Psoas muscle (tissue), 8 donors: ENCODE data around the gene LRIG2. TPM values are rescaled to one million over a fixed set of nuclear protein-coding genes. Genes with fewer than 3 reads are reported as not detected.
A peak's percentile ranks its signal among the peaks of the same experiment; 100 is the strongest.

Source experiments
- ATAC-seq, 4 donors: fragments of 200-7000 bp; cut with Tn5 transposase; one replicate each; pipeline ENCODE4 v1.9.1; 2020; ENCODE audit warnings: moderate library complexity in 3 of 4, mild to moderate bottlenecking in 2 of 4
- DNase-seq, 2 donors: peaks; one replicate each; pipeline ENCODE4 v3.0.0-alpha.2; 2020
- H3K27ac ChIP-seq: fragments of 200-600 bp; one replicate; pipeline ENCODE4 v1.8.0; 2022
- H3K27me3 ChIP-seq, 3 donors: fragments of 200-600 bp in 1 of 3; one replicate each; pipeline versions ENCODE4 v1.6.1 to v1.8.0; 2013 to 2022; ENCODE audit warnings: low read length in 2 of 3, mild to moderate bottlenecking in 2 of 3, moderate library complexity in 1 of 3; ENCODE audit not compliant: insufficient read depth in 3 of 3
- H3K36me3 ChIP-seq, 2 donors: fragments of 200-600 bp in 1 of 2; one replicate each; pipeline versions ENCODE4 v1.6.1 to v1.8.0; 2013 to 2022; ENCODE audit warnings: low read depth in 1 of 2, mild to moderate bottlenecking in 1 of 2, moderate library complexity in 1 of 2; ENCODE audit not compliant: insufficient read depth in 1 of 2
- H3K4me1 ChIP-seq: fragments of 200-600 bp; one replicate; pipeline ENCODE4 v1.8.0; 2022
- H3K4me3 ChIP-seq: fragments of 200-600 bp; one replicate; pipeline ENCODE4 v1.8.0; 2022; ENCODE audit warnings: mild to moderate bottlenecking
- H3K9me3 ChIP-seq: fragments of 200-600 bp; one replicate; pipeline ENCODE4 v1.8.0; 2022
- CTCF ChIP-seq: fragments of 200-600 bp; IDR thresholded peaks from one replicate; pipeline ENCODE4 v1.8.0; 2022; ENCODE audit warnings: antibody characterized with exemption
- whole genome bisulfite sequencing, 3 donors: extraction: QIAGEN DNeasy Blood & Tissue Kit; methylation state at CpG; one replicate each; pipeline versions ENCODE4 v1.1.6 to v1.1.7; 2013; 5-methylcytosine and 5-hydroxymethylcytosine counted together
- intact Hi-C, 2 donors: fragments of 100-400 bp; cut with DNase I; formaldehyde crosslinking; loops; one replicate each; pipeline versions ENCODE4 v1.11.0 to v1.14.2; 2022
- polyA plus RNA-seq, 3 donors: library from polyadenylated mRNA; stranded (reverse); fragments of 200-250 nt; gene quantifications; one replicate each; pipeline ENCODE4 v1.2.3, GENCODE V29; 2013
- total RNA-seq, 4 donors: library from RNA; stranded (reverse); fragmentation: NEBNext Ultra II Directional in 2 of 4; extraction: Animal tissue kit (Norgen Biotek cat#: 25700) in 2 of 4; gene quantifications; one replicate each; pipeline versions ENCODE4 v1.2.1 to v1.2.4, GENCODE V29; 2021 to 2023
- donor health status: healthy with polysubstance abuse.
- donor health status: DM: no; HTN: no; CAD: no; lungs with moderate emphysema.
- donor health status: Bipolar disorder and iron deficiency.
- donor health status: healthy.
- donor health status: DM: yes; HTN: yes; CAD: no.
- donor health status: DM: no; HTN: no; CAD: no.
- donor health status: DM: no; HTN: no; CAD: no.
- donor health status: DM: yes; HTN: yes; CAD: no.

LRIG2 gene
- total and polyA plus RNA-seq, 7 donors: 2.2 to 6.0 (median 3.4) TPM

DNA sequence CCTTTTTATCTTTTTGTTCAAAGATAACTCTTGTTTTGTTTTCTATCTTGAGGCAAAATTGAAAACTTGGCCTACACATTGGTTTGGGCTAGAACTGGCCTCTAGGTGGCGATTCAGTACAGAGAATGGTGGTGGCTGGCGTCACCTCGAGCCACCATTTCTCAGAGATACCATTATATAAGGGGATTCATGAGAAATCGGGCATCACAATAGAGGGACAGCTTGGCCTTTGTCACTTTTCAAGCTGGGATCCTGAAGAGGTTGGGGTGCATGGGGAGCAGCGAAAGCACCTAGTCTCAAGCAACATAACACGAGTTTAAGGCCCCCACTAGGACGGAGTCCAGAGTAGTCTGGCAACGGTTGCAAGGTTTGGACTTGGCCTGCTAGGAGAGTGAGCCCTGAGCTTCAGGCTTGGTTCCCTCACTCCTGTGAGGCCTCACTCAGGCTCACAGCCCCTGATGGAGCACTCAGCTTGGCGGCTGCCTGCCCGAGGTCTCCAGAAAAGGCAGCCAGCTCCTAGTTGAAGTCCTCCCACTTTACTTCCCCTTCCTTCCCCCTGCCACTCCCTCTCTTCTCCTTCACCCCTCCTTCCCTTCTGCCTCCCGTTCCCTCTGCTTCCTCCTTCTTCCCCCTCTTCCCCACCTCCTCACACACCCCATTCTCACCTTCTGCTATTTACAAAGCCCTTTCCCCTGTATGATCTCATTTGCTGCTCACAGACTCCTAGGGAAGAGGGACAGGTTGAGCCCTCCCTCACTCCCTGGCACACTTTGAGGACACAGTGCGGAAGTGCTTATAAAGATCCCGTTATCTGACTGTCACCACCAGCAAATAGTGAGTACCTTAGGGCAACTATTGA lies 67.8 kb downstream of the LRIG2 start:
- Histone ChIP-seq H3K27me3 (no peaks in the 10 kb centered on the region), H3K36me3 (no peaks in the 10 kb centered on the region), H3K4me3 (peak overlapping the region; percentile 33), H3K27ac (no peak overlapping the region), H3K4me1 (no peaks in the 10 kb centered on the region), H3K9me3 (no peaks in the 10 kb centered on the region)
- peak; percentile 40 to 55 for DNase-seq
- peak; percentile 80 to 95 (median 88) for ATAC-seq
- TF ChIP-seq CTCF: peak; percentile 82
- 30 to 46% (median 34%) methylated on average over 13 of the region's 13 CpGs for WGBS, 3 donors
- intact Hi-C loops: loop anchor here (1.0 to 10.0 kb wide), 4 partner anchors 311 to 537 kb away; no protein-coding TSS in a partner anchor

DNA sequence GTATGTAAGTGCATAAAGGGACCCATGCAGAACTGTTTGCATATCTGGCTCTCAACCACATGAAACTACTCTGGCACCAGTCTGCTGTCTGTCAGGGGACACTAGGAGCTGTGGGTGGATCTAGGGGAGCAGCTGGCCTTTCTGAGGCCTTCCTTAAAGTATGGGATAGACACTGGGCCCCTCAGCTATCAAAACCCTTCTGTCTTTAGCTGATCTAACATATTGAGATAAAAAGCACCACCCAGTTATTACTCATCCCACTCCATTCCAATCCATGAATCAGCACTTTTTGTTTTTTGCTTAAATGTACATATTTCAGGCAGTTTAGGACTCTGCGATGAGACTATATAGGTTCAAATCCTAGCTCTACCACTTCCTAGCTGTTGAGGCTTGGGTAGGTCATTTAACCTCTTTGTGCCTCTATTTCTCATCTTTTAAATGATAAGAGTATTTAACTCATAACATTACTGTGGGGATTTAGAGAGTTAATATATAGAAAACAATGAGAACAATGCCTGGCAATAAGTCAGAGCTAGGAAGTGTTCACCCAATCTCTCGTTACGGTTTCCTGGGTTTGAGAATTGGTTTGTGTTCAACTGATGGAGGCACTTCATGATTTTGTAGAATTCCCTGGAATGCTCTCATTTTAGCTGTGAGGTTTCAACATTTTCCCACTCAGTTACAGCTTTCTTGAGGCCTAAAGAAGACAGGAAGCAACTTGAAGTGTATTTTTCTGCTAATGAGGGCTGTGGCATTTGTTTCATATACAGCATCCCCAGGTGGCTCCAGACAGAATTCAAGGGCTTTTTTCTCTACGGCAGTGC lies 68.9 kb downstream of the LRIG2 start:
- ATAC-seq (no peak), DNase-seq (no peak)
- H3K27me3 ChIP-seq: no peaks in the 10 kb centered on the region
- TF ChIP-seq CTCF: no peak
- H3K27ac ChIP-seq: no peak overlapping the region
- WGBS, 3 donors: 74 to 77% (median 74%) methylated on average over 4 of the region's 4 CpGs
- H3K9me3 ChIP-seq: no peaks in the 10 kb centered on the region
- intact Hi-C loops: loop anchor here (5.0 to 10.0 kb wide), 3 partner anchors 310 to 535 kb away; no protein-coding TSS in a partner anchor
- no peaks in the 10 kb centered on the region for H3K36me3 ChIP-seq
- H3K4me3 ChIP-seq: no peak overlapping the region
- H3K4me1 ChIP-seq: no peaks in the 10 kb centered on the region

DNA sequence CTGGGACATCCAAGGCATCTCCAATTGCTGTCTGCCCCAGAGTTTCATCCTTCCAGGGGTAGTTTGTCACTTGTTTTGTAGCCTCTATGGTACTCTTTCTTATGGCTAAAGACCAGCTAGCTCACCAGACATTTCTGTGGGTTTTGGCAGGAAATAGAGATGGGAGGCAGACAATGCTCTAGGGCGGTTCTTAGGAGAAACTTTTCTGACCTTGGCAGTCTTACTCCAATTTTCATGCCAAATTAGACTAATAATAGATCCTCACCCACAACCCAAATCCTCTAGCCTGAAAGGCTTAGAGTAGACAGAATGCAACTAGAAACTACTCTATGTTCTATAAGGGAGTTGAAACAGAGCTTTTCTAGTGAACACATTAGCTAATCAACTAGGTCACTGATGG lies 69.8 kb downstream of the LRIG2 start:
- Histone ChIP-seq H3K9me3 (no peaks in the 10 kb centered on the region), H3K4me1 (no peaks in the 10 kb centered on the region), H3K27ac (no peak overlapping the region), H3K36me3 (no peaks in the 10 kb centered on the region), H3K27me3 (no peaks in the 10 kb centered on the region), H3K4me3 (no peak overlapping the region)
- no peak for DNase-seq
- WGBS, 3 donors: 6 to 28% (median 25%) methylated on average over 1 of the region's 1 CpG
- ATAC-seq: no peak
- intact Hi-C loops: loop anchor here (5.0 to 10.0 kb wide), 3 partner anchors 310 to 535 kb away; no protein-coding TSS in a partner anchor
- TF ChIP-seq CTCF: no peak

- intact Hi-C loops: loop anchor here in 1 of 2 donors (10.0 kb wide), 1 partner anchor 308 kb away; no protein-coding TSS in a partner anchor
Observed at GRCh38 chr1:113146242-113147072, 73.5 kb downstream of the LRIG2 start.

More at GRCh38 chr1:113146242-113147072, 73.5 kb downstream of the LRIG2 start:
- no peak for ATAC-seq
- Histone ChIP-seq H3K27me3 (no peaks in the 10 kb centered on the region), H3K27ac (no peak overlapping the region), H3K4me1 (no peaks in the 10 kb centered on the region), H3K36me3 (no peaks in the 10 kb centered on the region), H3K9me3 (no peaks in the 10 kb centered on the region), H3K4me3 (no peak overlapping the region)
- WGBS, 3 donors: 88 to 92% (median 88%) methylated on average over 7 of the region's 7 CpGs
- no peak for TF ChIP-seq CTCF
- DNase-seq: no peak
